ENCODE measurements around the gene PDILT.
"Not testable (repeated sequence)": the region's sequence is repeated elsewhere in the genome, so short reads cannot be mapped to it uniquely, and the experiment has no call there.

Gene PDILT

DNA sequence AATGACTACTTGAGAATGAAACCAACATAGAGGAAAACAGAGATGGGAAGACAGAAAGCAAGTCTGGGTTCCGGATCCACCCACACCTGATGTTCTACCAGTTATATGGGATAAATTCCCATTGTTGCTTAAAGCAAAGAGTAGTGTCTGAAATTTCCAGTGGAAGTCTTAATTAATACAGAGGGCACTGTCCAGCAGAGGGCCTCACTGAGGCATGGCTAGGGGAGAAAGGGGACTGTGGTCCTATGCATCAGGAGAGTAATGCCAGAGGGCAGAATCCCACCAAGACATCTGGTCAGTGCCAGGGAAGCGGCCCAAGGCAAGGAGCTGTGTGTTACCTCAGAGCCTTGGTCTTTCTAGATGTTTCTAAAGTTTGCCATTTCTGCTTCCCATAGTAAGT, 44.5 kb downstream of the PDILT start:
- no peak for DNase-seq

DNA sequence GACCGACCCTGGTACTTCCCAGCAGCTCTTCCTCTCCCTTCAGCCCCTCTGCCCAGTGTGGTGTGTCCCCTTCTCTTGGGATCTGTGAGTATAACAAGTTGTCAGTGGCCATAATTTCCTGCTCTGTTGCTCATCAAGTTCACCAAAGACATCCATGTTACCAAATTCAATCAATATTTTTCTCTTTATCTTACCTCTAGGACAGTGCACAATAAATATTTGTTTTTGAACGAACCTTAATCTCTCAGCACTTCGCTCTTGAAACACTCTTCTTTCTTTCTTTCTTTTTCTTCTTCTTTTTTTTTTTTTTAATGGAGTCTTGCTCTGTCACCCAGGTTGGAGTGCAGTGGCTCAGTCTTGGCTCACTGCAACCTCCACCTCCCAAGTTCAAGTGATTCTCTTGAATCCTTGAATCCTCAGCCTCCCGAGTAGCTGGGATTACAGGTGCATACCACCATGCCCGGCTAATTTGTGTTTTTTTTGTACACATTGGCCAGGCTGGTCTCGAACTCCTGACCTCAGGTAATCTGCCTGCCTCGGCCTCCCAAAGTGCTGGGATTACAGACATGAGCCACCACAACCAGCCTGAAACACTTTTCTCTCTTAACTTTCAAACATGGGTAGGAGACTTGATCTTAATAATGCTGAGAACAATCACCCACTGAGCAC, 49.3 kb downstream of the PDILT start:
- DNase-seq, result no peak

DNA sequence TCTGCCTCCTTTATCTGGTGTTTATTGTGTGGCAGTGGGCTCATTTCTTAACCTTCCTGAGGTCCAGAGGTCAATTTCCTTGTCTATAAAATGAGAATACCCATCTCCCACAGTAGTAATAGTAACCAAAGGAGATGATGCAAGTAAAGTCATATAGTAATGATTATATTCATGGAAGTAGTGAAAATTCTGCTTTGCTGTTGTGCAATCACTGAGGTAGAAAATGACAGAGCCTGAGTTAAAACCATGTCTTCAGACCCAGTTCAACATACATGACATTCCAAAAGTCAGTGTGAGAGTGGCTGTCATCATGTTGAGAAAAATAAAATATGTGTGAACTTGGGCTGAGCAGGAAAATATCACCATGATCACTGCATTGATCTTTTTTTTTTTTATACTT, 51.2 kb downstream of the PDILT start:
- no peak for DNase-seq

DNA sequence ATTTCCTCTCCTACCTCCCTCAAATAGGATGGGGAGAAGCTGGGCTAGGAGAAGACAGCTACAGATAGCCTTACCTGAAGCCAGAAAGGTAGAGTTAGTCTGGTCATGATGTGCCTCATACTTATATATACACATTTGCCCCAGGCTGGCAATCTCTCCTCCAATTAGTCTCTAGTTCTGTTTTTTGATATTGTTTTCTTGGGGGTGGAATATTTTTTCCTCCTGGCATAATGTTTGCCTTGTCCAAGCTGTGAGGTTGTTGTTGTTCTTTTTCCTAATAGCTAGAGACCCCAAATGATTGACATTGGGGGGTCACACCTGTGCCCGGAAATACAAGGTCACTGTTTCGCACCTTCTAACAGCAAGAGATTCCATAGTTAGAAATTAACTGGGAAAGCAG, 51.9 kb downstream of the PDILT start, which contains the start of gene UMOD:
Gene UMOD, minus strand, starts transcription at position 101 of the 400 bp plus-strand sequence. CDS start 1,978 bp downstream, outside the sequence.
- no peak for DNase-seq

DNA sequence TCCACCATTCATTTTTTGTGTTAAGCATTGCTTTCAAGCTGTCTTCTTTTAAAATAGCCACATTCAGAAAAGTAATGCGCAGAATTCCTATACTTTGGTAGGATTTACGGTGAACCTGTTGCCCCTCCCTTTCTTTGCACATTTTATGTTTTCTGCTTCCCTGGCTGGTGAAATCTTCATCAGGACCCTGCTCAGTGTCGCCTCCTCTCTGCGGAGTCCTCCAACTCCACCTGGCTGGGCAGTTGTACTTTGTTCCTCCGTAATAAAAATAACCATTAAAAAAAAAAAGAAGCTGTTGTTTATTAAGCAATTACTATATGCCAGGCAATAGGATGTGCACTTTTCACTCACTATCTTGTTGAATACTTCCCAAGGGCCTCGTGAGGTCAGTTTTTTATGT, 54.9 kb downstream of the PDILT start:
- DNase-seq, result no peak

DNA sequence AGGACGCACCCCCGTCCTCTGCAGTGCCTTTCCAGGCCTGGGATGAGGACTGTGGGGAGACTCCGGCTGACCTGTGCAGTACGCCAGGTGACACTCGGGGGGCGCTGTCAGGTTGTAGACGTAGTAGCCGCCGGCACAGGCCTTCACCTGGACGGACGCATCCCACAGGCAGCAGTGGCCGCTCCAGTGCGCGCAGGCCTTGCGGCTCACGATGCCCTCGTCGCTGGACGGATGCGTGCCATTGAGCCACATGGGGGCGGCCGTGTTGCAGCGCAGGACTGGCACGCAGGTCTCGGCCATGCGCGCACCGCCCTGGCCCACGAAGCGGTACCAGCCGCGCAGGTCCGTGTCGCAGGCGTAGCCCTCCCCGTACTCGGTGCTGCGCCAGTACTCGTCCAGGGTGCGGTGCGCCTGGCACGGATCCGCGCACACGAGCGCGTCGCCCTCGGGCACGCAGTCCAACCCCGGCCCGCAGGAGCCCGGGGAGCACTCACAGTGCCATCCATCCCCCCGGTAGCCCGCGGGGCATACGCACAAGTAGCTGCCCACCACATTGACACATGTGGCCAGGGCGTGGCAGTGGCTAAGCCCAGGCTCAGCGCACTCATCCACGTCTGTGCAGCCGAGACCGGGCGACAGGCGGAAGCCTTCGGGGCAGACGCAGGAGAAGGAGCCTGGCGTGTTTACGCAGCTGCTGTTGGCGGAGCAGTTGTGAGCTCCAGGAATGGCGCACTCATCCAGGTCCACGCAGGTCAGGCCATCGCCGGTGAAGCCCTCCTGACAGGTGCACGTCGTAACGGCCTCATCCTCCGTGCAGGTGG, 56.0 kb downstream of the PDILT start:
- no peak for DNase-seq

DNA sequence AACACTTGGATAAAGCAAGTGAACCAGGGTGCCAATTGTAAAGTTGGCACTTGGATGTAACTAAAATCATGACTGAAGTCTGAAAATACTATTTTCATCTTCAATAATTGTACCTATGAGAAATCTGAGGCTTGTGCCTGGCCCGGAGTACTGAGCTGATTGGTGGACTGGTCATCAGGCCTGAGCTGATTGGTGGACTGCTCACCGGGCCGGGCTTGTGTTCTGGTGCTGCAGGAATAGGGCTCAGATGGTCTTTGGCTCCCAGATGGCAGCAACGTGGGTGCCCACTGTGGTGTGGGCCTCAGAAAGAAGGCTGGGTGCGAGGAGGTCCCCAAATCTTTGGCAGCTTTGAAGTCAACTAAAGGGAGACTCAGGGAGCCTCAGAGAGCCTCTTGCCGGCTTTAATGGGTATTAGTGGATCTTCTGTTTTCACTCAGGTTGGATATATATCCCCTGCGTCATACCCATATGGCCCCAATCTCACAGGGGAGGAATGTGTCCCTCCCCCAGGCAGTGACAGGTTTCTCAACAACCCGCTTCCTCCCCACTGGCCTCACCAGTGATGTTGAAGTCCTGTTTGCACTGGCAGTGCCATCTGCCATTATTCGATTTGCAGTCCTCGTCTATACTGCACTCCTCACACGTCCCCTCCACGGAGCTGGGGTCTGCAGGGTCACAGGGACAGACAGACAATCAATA, 56.7 kb downstream of the PDILT start:
- no peak for DNase-seq

DNA sequence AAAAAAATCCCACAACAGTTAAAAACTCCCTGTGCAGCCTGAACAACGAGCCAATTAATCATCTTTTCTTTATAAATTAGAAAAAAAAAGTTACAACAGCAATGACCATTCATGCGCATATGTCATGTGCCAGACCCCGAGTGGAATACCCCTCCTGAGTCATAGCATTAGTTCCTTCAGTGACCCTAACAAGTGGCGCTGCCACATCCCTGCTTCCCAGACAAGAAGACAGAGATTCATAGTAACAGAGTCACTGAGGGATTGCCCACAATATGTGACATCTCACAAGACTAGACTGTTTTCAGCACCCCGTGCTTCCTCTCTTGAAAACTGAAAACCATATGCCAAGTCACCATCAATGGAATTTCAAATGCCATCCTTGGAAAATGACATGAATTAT, 59.9 kb downstream of the PDILT start:
- DNase-seq, result no peak

DNA sequence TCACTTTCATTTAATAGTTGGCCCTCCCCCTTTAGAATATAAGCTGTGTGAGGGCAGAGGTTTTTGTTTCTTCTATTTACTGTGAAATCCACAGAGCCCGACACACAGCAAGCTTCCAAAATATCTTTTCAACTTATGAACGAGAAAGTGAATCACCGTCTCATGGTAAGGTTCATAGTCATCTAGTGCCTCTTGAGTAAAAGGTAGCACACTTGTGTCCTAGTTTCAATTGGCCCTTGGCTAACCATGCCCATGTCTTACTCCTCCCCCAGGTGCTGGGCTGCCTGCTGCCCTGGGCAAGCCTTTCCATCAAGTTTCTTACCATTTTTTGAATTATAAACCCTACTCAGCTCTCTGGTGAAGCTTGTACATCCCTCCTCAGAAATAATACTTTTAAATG, 64.8 kb downstream of the PDILT start:
- no peak for DNase-seq

DNA sequence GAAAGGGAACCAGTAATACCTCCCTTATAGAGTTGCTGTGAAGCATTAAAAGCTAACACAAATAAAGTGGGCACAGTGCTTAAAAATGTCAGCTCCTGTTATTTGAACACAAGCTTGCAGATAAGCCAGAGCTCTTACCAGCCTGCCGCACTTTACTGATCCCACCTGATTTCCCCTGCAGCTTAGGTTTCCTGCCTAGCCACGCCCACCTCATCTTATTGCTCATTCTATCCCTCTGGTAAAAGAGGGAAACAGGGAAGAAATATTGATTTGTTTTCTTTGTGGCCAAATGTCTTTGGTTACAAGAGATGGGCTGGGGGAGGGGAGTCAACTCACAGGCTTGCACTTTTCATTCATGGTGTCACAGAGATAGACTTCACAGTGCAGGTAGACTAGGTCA, 67.6 kb downstream of the PDILT start:
- DNase-seq, result no peak

DNA sequence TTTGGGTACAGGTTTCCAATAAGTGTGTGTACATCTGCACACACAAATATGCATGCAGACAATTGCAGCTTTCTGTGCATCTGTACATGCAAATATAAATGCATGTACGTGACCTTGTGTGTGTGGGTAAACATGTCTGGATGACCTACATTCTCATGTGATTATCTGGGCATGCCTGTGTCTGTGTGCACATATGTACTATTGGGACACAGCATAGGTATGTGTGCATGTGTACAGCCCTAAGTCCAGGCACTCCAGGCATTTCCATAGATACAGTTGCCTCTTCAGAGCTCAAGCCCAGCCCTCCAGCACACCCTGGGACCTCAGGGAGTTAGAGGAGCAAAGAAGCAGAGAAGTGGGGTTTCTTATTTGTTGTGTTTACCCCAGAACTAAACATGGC, 70.1 kb downstream of the PDILT start:
- DNase-seq, result no peak

DNA sequence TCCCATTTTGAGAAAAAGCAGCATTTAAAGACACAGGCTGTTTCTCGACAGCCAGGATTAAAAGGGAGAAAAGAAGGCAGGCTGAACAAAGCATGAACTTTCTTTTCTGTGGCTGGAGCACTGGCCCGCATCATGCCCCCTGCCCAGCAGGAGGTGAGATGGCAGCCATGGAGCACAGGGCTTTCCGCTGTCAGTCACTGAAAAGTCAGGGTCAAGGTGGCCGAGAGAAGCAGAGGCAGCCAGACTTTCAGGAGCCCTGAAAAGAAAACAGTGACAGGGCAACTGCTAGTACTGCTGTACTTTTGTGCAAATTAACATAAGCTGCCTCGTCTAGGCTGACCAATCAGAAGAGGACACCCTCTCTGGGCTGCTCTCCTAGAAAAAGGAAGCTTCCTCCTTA, 71.4 kb downstream of the PDILT start:
- DNase-seq, result no peak

DNA sequence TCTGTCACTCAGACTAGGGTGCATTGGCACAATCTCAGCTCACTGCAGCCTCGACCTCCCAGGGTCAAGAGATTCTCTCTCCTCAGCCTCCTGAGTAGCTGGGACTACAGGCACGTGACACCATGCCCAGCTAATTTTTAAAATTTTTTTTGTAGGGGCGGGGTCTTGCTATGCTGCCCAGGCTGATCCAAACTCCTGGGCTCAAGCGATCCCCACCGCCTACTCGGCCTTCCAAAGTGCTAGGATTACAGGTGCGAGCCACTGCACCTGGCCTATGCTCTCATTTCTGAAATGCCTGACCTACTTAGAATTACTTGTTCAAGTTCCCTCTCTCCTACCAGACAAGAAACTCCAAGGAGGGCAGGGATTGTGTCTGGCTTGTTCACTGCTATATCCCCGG, 72.1 kb downstream of the PDILT start:
- DNase-seq, result no peak

DNA sequence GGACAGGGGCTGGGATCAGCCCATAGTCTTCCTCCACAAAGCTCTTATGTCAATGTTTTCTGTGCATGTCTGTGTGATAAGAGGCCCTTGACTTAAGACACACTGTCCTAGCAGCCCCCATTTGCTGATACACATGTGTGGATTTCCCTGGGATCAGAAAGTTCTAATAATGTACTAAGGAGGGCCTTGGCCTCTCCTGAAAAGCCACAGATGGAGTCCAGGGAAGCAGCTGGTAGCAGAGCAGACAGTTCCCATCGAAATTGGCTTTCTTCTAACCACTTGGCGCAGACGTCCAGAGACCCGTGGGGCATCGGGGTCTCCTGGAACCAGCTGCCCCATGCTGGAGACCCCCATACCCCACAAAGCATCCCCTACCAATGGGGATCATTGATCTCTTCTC, 72.9 kb downstream of the PDILT start:
- DNase-seq, result no peak

DNA sequence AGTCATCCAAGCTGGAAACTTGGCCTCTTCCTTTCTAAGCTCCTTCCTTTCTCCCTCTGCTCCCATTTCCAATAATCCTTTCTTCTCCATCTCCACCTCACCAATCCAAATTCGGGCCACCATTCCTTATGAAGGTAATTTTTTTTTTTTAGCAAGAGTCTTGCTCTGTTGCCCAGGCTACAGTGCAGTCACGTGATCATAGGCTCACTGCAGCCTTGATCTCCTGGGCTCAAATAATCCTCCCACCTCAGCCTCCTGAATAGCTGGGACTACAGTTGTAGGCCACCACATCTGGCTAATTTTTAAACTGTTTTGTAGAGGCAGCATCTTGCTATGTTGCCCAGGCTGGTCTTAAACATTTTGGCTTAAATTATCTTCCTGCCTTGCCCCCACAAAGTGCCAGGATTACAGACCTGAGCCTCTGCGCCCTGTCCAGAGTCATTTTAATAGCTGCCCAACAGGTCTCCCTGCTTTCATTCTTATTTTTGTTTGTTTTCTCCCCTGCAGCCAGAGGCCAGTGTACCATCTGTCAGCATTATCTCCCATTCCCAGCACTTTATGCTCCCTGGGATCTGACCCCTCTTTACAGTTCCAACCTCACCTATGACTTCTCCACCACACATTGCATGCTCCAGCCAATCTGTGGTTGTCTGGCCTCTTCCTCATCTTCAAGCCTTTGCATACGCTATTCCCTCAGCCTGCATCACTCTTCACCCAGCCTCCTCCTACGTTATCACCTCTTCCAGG, 75.0 kb downstream of the PDILT start:
- DNase-seq, result no peak

DNA sequence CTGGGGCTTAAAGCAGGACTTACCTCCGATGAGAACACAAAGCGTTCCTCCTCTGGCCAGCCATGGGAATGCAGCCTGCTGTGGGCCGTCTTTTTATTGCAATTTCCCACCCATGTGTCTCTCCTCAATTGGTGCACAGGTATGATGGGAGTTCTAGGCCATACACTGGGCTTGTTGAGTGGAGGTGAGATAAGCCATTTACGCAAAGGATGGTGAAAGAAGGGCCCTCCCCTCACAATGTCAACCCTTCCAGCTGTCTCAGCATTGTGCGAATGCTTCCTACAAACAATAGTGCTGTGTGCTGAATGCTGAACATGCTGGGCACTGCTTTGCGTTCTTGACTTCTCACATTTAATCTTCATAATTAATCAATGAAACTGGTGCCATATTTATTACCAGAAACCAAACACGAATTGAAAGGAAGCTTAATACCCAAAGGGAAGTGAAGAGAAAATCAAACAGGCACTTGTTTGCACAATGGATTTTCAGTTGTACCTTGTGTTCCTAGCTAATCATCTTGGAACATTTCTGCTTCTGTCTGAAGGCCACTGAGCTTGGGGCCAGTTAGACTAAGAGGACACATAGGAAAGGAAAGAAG, 77.0 kb downstream of the PDILT start, which contains the start of gene GP2:
Gene GP2, minus strand, starts transcription at position 70 of the 598 bp plus-strand sequence. CDS start 1,082 bp downstream, outside the sequence.
- DNase-seq, result no peak

DNA sequence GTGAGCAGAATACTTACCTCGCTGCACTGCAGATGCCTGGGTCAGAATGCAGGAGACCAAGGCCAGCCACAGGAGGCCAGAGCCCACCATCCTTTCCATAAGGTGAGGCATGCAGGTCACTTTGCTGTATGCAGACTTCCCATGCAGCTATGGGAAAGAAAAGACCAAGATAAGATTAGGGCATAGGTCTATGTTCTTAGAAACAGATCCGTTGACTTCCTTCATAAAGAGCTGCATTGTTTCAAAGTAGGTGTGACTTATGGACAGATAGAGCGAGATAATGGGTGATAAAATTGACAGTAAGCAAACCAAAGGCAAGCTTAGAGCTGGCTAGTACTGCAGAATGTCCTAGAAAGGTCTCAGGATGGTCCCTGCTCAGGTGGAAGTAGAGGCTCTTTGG, 78.2 kb downstream of the PDILT start:
- DNase-seq, result no peak

DNA sequence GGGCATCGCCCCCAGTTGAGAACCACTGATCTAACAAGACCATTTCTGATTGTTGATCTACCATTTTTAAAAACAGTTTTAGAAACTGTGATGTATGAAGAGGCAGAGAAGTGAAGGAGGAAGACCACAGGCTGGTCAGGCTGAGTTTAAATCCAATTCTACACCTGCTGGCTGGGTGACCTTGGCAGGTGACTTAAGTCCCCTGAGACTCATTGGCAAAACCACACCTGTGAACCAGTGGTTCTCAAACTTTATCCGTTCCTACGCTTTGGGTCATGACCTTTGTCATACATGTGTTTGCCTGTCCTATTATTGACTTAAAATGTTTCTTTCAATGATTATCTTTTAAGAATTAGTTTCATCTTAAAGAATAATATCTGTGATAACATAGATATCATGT, 79.5 kb downstream of the PDILT start:
- DNase-seq, result no peak

DNA sequence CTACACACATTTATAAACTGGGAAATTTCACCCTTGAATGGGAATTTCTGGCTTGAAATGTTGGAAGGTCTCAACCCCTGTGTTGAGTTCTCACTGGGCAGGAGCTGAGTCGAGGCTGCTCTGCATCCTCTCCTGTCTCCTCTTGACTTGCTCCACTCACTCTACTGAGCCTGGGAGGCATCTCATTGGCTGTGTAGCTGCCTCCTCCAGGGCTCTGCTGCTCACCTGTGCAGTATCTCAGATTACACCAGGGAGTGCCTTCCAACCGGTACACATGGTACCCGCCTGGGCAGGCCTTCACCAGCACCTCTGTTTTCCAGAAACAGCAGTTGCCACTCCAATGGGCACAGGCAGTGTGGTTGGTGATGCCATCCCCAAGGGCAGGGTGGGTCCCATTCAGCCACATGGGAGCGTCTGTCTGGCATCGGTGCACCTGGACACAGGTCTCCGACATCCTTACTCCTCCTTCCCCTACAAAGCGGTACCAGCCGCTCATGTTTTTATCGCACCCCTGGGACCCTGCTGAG, 80.9 kb downstream of the PDILT start:
- DNase-seq, result no peak

DNA sequence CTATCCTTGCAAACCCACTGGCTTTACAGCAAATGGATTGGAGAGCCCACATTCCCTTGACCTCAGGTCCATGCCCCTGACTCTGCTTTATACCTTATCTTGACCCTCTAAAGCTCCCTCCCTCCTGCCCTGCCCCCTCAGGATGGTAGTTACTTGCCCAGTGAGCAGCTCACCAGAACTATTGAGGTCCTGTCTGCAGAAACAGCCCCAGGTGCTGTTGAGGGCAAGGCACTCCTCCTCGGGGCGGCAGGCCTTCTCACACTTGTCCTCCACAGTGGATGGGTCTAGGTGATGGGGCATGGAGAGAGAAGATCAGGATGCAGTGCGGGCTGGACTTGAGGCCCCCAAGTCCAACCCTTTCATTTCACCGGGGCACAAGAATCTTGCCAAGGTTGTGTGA, 81.8 kb downstream of the PDILT start:
- DNase-seq, result no peak

DNA sequence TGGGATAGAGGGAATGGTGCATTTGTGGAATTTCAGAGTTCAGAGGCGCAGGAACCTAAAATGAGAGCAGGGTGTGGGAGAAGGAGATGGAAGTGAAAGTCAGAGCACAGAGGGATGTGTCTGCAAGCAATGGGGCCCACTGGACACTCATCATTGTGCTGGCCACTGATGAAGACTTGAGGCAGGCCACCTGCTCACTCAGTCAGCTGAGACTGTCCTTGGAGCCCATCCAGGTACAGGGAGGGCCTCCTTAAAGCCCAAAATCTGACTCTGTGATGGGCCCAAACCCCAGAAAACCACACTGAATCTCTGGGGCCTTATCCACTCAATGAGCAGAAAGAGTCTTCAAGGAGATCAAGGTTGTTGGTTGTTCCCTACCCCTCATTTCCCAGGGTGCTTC, 82.9 kb downstream of the PDILT start:
- no peak for DNase-seq

DNA sequence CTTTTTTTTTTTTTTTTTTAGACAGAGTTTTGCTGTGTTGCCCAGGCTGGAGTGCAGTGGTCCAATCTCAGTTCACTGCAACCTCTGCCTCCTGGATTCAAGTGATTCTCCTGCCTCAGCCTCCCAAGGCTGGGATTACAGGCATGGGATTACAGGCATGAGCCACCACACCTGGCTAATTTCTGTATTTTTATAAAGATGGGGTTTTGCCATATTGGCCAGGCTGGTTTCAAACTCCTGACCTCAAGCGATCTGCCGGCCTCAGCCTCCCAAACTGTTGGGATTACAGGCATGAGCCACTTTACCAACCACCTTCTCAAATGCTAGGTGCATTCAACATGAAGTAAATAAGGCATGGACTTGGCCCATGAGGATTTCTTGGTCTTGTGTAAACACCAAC, 83.5 kb downstream of the PDILT start:
- DNase-seq, result not testable (repeated sequence)

Data from EL (cell line).